CD4-positive, alpha-beta T cell treated with Interleukin-6 for 4 hours (primary cell): ENCODE results near the gene SLC3A2.
"Not testable (repeated sequence)": the region's sequence is repeated elsewhere in the genome, so short reads cannot be mapped to it uniquely, and the experiment has no call there.

ENCODE experiments used
- DNase-seq: peaks from one replicate; pipeline ENCODE4 v3.0.0-alpha.2; 2020; ENCODE audit warnings: mixed read lengths

SLC3A2 gene

DNA sequence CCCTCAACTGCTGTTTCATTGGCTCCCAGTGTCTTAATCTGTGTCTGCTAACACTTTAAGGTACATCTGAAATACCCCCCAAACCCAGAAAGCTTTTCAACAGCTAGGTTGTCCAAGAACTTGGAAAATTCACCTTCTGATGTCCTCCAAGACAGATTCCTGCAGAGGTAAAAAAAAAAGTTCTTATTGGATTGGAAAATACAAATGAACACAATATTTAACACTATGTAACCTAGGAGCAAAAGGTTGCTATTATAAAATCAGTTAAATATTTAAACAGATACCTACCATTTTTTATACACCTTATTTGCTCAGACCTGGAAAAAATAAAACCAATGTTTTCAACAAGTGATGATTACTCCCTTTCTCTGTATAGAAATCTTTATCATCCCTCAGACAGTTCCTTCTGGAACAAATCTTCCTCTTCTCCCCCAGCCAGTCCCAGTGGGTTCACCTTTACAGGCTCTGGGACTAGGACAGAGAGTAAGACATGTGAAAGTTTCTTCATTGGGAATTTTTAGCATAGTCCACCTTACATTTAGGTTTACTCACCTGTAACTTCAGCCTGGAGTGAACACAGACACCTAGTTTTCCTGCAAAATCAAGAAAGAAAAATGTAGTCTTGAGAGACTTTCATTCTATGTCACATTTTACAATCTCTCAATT lies 28.0 kb upstream of the SLC3A2 start:
- no peak for DNase-seq

DNA sequence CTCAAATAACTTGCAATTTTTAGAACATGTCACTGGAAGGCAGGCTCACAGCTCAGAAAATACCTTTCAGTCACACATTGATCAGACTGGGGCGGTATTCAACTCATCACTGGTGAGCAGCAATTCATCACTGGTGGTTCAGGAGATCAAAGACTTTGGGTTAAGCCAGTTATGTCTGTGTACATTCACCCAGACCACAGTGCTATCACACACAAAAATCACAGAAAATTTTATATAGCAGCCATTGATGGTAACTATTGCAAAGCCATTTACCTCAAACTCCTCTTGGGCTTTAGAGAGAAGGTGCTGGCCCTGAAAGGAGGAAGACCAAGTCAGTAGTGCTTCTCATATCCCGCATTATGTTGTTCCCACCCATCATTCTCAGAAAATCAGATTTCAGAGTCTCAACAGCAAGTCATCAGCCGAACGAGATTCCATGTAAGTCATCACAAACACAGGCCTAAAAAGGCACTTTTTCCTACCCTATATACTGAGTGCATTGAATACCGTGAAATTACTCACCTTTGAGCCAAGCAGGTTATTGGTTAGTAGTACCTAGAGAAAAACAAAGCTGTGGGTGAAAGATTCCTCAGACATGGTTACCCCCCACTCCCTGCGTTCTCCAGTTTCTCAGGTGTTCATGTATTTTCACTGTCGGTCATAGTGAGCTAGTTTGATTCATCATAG lies 27.3 kb upstream of the SLC3A2 start:
- DNase-seq = peak; percentile 25

DNA sequence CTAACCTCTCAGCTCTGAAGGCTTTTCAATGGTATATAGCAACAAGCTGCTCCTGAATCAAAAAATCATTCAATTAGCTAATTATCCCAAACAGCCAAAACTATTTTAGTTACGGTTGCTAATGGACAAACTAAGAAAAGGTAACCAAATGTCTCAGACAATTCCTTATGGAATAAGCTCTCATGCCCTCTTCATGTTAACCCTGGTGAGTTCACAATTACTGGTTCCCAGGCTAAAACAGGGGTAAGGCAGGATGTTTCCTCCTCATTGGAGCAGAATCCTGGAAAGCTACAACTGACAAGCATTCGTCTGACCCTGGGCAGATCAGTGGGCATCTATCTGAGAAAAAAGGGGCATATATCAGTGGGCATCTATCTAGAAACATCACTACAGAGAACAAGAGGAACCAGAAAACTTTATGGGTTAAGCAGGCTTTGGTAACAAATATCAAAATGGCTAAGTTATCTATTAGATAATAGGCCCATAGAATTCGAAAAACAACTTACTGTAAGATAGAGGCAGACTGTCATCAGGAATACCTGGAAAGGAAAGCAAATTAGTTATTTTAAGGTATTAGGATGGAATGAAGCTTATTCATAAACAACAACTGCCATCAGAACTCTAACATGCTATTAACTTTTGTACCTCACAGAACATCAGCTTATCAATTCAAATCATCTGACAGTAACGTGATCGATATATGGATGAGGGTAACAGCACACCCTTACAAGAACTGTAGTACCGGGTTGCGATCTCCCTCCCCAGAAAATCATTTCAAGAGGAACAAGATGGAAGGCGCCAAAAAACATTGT lies 26.5 kb upstream of the SLC3A2 start:
- DNase-seq = no peak

DNA sequence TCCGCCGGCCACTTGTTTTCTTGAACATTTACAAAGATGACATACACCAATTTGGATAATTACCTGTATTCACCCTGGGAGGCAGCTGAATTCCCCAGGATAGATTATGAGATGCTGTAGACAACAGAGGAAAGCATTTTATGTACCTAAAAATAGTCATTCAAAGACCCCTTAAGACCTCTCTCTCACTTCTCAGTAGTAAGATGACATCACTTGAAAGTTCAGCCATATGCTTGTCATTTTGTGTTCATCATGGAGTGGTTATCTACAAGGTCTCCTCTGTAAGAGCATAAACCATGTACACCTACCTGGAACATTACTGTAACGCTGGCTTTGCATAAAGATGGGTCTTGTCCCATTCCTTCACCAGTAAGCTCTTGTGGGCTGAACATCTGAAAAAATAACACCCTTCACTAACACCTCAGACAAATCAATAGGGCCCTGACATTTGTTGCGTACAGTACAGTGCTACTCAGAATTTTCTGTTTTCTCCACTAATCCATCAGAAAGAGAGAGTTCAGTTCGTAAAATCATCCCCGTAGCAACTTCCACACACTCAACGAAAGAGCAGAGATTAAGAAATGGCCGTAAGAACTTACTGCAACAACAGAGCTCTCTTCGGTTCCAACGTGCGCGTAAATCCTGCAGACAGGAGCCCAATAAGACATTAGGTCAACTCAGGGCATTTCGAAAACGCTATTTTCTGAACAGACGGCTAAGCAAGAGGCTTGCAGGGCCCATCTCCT lies 25.7 kb upstream of the SLC3A2 start:
- no peak for DNase-seq

DNA sequence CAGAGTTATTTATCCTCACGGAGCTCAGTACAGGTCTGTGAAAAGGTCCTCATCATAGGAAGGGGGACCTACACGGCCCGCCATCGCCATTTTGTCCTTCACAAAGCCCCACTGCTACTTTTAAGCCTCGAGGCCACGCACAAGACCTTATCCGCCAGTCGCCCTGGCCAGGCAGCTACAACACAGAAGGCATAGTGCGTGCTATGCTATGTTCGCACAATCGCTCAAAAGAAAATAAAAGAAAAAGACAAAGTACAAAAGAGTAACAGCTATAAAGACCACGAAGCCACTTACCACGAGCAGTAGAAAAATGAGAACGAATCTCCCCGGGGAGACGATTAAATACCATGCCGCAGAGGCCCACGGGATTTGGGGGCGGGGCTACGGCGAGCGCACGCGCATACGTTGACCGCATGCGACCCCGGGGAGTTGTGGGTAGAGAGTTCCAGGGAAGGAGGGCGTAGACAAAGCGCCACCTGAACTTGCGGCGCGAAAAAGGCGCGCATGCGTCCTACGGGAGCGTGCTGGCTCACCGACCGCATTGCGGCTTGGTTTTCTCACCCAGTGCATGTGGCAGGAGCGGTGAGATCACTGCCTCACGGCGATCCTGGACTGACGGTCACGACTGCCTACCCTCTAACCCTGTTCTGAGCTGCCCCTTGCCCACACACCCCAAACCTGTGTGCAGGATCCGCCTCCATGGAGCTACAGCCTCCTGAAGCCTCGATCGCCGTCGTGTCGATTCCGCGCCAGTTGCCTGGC lies 24.9 kb upstream of the SLC3A2 start:
- DNase-seq = peak; percentile 98

DNA sequence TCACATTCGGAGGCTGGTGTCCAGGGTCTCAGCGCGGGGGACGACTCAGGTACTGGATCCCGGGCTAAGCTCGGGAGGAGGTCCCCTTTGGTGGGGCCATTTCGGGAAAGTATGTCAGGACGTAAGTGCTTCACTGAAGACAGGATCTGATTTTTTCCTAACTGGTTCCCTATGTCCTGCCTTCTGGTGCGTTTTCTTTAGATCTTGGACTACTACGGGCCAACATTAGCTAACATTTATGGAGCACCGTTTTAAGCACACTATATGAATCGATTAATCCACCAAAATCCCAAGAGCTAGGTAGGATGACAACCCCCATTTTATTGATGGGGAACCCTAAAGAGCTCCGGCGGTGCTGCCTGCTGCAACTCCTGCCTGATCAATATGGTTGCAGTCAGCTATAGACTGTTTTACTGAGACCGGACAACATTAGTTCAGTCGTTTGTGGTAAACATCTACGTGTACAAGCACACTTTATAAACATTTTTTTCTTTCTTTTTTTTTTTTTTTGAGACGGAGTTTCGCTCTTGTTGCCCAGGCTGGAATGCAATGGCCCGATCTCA lies 24.3 kb upstream of the SLC3A2 start:
- peak; percentile 27 for DNase-seq

DNA sequence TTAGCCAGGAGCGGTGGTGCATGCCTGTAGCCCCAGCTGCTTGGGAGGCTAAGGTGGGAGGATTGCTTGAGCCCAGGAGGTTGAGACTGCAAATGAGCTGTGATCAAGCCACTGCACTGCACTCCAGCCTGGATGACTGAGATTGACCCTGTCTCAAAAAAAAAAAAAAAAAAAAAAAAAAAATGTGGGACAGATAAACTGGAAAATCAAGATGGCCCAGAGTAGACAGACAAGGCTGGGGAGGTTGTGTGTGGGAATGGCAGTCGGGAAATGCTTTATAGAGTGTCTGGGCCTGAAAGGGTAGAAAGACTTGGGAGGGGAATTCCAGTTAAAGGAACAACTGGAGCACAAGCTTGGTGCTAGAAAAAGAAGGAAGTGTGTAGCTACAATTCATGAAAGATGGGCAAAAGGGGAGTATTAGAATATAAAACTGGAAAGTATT lies 23.1 kb upstream of the SLC3A2 start:
- DNase-seq = no peak

DNA sequence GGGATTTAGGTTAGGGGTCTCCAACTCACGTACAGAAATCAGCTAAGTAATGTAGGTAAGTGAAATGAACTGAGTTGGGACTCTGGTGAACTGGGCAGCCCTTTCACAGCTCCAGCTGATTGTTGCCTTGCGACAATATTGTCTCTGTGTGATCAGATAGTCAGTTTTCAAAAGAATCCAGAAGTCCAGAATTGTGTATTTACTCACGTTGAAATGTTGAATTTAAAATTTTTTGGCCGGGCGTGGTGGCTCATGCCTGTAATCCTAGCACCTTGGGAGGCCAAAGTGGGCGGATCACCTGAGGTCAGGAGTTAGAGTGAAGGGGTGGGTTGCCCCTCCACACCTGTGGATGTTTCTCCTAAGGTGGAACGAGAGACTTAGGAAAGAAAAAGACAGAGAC lies 22.5 kb upstream of the SLC3A2 start:
- no peak for DNase-seq

DNA sequence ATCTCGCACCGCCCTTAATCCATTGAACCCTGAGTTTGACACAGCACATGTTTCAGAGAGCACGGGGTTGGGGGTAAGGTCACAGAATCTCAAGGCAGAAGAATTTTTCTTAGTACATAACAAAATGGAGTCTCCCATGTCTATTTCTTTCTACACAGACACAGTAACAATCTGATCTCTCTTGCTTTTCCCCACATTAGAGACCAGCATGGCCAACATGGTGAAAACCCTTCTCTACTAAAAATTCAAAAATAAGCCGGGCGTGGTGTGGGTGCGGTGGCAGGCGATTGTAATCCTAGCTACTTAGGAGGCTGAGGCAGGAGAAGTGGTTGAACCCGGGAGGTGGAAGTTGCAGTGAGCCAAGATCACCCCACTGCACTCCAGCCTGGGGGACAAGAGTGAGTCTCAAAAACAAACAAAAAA lies 21.4 kb upstream of the SLC3A2 start:
- not testable (repeated sequence) for DNase-seq

DNA sequence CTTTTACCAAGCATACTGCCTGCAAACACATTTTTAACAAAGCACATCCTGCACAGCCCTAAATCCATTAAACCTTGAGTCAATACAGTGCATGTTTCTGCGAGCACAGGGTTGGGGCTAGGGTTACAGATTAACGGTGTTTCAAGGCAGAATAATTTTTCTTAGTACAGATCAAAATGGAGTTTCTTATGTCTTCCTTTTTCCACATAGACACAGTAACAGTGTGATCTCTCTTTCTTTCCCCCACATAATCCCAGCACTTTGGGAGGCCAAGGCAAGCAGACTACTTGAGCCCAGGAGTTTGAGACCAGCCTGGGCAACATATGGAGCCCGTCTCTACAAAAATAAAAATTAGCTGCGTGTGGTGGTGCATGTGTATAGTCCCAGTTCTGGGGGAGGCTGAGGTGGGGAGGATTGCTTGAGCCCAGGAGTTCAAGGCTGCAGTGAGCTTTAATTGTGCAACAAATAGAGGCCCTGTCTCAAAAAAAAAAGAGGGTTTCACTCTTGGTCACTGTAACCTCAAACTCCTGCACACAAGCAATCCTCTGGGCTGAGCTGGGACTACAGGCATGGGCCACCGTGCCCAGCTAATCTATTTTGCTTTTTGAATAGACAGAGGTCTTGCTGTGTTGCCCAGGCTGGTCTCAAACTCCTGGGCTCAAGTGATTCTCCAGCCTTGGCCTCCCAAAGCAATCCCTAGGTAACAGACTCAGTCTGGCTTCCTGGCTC lies 19.7 kb upstream of the SLC3A2 start:
- no peak for DNase-seq

DNA sequence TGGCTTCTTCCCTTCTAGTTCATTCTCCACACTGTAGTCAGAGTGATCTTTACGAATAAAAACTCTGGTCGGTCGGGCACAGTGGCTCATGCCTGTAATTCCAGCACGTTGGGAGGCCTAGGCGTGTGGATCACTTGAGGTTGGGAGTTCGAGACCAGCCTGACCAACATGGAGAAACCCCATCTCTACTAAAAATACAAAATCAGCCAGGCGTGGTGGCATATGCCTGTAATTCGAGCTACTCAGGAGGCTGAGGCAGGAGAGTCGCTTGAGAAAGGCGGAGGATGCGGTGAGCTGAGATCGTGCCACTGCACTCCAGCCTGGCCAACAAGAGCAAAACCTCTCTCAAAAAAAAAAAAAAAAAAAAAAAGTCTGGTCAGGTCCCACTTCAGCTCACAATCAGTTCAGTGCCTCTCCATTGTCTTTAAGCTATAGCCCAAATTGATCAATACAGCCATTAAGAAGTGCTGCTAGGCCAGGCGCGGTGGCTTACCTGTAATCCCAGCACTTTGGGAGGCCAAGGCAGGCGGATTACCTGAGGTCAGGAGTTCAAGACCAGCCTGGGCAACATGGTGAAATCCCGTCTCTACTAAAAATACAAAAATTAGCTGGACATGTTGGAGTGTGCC lies 19.0 kb upstream of the SLC3A2 start:
- DNase-seq = not testable (repeated sequence)

DNA sequence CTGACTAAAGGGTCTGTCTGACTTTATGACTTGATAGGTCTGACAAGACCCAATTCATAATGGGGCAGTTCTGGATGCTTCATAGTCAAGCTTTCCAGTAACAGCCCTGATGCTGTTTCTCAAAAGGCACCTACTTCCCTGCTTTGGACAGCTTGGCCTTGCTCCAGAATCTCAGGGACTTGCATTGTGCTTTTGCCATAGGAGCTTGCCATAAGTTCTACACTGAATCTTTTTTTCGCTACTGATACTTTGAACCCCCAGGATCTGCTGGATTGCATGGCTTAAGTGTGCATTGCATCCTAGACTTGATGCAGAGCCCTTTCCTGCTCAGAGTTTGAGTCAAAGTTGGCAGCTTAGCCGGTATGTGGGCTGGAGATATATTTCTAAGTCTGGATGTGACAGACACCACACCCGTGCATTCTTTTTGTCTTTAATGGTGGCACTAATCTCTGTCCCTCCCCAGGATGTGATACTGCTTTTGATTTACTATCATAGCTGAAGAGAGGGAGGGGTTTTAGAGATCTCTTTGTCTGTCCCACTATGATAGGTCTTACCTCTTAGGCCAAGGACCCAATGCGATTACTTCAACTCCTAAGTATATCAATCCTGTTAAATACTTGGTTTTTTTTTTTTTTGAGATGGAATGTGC lies 16.9 kb upstream of the SLC3A2 start:
- DNase-seq = no peak

DNA sequence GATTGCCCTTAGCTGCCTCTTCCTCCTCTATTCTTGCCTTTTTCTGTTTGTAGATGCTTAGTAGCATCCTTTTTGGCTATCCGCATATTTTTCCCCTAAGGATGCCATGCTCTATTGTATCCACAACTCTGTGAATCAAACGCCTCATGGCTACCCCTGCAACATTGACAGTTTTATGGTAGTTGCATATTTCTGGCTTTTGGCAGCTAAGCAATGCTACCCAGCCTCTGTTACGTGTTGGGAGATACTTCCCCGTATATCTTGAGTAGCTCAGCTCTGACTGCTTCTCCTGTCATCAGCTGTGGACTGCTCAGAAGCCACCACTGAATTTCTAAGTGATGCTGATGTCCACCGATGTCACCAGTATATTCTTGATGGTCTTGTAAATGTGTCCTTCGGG lies 15.1 kb upstream of the SLC3A2 start:
- DNase-seq = no peak

DNA sequence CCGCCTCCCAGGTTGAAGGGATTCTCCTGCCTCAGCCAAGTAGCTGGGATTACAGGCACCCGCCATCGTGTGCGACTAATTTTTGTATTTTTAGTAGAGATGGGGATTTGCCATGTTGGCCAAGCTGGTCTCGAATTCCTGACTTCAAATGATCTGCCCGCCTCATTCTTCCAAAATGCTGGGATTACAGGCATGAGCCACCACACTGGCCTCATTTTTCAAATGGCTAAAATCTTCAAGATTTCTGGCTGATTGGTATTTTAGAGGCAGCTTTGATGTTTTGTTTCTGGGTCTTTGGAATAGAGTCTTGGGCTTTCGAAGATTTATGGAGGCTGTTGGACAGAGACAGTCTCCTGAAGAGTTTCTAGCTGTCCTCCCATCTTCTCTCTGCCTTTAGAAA lies 5.8 kb upstream of the SLC3A2 start:
- no peak for DNase-seq

DNA sequence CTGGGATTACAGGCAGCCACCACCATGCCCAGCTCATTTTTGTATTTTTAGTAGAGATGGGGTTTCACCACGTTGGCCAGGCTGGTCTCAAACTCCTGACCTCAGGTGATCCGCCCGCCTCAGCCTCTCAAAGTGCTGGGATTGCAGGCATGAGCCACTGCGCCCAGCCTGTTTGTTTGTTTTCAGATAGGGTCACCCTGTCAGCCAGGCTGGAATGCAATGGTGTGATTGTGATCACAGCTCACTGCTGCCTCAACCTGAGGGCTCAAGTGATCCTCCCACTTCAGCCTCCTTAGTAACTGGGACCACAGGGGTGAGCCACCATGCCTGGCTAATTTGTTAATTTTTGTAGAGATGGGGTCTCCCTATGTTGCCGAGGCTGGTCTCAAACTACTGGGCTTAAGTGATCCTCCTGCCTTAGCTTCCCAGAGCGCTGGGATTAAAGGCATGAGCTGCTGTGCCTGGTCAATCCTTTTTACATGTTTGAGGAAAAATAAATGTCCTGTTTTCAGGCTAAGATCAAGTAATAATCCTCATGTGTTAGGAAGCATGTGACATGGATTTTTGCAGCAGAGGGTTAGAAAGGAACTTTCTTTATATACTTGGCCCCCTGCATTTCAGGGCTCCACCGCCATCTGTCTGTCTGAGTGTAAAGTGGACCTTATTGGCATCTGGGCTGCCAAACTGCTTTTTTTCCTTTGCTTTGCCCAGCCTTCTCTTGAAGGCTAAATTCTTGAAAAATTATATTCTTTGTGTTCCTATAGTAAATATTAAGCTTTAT lies 4.8 kb upstream of the SLC3A2 start:
- no peak for DNase-seq

DNA sequence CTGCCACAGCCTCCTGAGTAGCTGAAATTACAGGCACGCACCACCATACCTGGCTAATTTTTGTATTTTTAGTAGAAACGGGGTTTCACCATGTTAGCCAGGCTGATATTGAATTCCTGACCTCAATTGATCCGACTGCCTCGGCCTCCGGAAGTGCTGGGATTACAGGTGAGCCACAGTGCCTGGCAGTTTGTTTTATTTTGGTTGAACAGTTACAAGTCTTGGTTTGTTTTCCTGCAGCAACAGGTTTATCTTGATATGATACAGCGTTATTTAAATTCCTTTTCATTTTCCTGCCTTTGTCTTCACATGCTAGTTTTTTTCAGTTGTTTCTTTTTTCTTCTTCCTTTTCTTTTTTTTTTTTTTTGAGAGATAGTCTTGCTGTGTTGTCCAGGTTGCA lies 4.0 kb upstream of the SLC3A2 start:
- DNase-seq = no peak

DNA sequence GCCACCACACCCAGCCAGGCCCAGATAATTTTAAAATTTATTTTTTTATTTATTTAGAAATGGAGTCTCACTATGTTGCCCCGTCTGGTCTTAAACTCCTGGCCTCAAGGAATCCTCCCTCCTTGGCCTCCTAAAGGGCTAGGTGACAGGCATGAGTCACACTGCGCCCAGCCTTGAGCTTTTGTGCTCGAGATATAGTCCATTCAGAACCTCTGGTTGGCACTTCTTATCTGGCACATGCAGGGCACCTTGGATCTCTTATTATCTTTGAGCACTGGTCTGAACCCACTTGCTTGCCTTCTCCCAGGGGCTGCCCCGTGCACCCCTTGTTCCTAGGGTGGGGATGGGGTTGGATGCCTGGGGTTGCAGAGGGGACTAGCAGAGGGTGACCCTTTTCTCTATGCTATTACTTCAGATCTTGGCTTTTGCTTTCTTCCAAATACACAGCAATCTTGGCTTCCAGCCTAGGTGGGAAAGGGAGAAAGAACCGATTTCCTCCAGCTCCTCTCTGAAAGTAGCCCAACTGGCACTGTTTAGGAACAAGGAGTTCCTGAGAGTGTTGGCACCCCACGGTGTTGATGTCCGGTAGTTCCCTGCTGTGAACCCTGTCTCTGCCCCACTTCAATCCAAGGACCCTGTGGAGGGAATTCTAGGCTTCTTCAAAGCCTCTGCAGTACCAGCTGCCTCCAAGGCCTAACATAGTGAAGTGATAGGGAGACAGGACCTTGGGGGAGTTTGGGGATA lies 1.3 kb upstream of the SLC3A2 start:
- DNase-seq = no peak

DNA sequence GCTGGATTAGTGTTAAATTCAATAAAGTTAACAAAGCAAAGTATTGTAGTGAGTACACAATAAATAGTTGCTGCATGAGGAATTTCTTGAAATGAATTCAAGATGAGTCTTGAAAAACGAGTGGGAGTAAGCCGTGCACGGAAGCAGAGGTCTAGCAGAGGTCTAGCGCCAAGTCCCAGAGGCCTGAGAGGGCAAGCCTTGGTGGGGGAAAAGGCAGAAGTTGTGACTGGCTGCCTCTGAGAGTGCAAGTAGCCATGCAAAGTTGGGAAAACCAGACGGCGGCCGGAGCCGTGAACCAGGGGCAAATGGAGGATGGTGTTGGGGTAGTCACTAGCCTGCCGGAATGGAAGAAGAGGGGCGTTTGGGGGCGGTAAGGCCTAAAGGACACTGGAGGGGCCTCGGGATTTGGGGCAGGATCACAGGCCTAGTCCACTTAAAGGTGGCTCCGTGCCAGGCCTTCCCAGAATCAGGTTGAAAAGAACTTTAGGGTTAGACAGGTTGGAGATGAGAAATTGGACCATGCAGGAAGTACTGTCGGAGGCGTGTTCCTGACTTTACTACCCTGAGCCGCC lies 379 bp upstream of the SLC3A2 start:
- DNase-seq = no peak
